ENCODE results near the gene DAPK2.
"Not testable (repeated sequence)": the region's sequence is repeated elsewhere in the genome, so short reads cannot be mapped to it uniquely, and the experiment has no call there.

Gene DAPK2

DNA sequence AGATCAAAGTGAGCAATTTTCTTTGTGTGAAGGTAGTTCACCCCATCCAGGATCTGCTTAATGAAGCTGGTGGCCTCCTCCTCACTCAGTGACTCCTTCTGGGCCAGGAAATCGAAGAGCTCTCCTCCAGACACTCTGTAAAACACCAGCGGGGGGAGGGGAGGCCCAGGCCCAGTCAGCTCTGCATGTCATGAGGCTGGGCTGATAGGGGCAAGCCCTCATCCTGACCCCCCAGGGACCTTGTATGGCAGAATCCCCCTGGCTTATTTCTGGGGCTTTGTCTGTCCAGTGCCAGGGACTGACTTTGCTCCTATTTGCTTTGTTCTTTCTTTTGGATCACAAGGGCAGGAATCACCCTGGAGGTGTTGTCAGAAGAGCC is 74.9 kb downstream of the DAPK2 start:
- DNase-seq (ENCODE audit: low spot score) = peak; percentile 49
- TF ChIP-seq, protein P1, sequence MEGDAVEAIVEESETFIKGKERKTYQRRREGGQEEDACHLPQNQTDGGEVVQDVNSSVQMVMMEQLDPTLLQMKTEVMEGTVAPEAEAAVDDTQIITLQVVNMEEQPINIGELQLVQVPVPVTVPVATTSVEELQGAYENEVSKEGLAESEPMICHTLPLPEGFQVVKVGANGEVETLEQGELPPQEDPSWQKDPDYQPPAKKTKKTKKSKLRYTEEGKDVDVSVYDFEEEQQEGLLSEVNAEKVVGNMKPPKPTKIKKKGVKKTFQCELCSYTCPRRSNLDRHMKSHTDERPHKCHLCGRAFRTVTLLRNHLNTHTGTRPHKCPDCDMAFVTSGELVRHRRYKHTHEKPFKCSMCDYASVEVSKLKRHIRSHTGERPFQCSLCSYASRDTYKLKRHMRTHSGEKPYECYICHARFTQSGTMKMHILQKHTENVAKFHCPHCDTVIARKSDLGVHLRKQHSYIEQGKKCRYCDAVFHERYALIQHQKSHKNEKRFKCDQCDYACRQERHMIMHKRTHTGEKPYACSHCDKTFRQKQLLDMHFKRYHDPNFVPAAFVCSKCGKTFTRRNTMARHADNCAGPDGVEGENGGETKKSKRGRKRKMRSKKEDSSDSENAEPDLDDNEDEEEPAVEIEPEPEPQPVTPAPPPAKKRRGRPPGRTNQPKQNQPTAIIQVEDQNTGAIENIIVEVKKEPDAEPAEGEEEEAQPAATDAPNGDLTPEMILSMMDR (IDR thresholded peaks at IDR 0.05; ENCODE audit: extremely low read depth, missing control alignments) = no peak

DNA sequence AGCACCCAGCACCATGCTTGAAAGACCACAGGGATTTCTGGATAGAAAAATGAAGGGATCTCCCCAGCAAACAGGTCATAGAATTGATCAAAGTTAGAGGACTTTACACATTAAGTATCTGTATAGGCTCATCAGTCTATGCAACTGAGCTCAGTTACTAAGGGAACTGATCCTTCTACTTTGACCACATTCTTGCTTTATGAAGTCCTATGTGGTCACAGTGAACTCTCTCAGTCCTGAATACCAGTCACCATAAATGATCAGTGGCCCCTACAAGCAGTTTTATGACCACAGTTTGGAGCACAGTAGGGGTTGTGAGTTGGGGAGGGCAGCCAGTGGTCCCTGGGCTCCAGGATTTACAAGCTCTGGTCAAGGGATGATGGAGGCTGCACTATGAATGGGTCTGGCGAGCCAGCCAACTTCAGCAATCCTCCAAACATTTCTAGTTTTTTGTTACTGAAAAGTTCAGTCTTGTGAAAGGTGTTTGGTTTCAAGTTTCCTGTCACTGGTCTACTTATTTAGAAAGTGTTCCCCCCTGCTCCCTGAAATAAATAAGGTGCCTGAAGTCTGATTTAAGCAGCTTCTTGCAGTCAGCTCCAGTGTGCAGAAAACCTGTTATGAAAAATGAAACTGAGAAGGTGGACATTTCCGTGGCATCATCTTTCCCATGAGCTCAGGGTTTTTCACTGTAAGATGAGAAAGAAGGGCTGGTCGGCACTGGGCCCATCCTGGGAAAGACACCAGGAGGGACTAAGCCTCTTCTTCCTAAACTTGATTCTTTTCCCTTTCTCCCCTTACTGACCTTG is 75.5 kb downstream of the DAPK2 start:
- TF ChIP-seq, protein P1 (IDR thresholded peaks at IDR 0.05; ENCODE audit: extremely low read depth, missing control alignments) = no peak

DNA sequence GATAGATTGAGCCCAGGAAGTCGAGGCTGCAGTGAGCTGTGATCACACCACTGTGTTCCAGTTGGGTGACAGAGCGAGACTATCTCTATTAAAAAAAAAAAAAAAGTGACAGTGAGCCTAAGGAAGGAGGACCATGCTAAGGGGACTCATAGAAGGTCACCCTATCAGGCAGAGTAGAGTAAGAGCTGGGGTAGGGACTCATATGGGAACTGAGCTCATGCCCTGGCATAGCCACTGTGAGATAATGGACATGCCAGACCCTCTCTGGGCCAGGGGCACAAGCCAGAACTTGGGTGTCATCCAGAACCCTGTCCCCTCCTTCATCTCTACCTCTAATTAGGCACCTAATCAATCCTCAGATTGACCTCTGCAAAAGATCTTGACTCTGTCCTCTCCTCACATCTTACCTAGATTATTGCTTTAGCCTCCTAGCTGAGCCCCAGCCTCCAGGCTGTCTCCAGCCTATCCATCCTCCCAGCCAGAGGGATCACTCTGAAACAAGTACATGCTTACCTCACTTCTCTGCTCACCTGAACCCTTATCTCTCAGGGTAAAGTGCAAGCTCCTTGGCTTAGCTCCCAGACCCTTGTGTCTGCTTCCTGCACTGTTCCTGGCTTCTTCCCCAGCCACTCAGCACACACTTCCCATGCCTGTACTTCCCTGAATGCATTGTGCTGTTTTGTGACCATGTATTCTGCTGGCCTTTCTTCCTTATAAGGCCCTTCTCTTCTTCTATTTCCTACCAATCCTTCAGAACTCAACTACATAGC is 76.4 kb downstream of the DAPK2 start:
- DNase-seq (ENCODE audit: low spot score) = no peak
- TF ChIP-seq, protein P1 (IDR thresholded peaks at IDR 0.05; ENCODE audit: extremely low read depth, missing control alignments) = no peak

More for the DNA sequence above, 75.5 kb downstream of the DAPK2 start:
- DNase-seq (ENCODE audit: low spot score) = peak; percentile 76

DNA sequence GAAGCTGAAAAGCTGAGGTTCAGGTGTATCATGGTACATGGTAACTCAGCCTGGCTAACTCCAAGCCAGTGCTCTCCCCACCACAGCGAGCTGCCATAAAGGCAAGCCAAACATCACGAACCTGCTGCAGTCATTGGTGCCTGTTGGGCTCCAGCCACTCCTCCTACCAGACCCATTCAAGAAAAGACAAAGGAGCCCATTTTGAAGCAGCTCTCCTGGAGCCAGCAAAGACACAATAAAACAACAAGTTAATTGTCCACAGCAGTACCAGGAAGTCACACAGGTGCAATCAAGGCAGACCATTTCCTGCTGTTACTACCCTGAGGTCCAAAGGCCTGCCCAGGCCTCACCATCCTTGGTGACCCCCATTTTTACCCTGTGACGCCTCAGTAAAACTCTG is 77.6 kb downstream of the DAPK2 start:
- TF ChIP-seq, protein P1 (IDR thresholded peaks at IDR 0.05; ENCODE audit: extremely low read depth, missing control alignments) = no peak
- DNase-seq (ENCODE audit: low spot score) = no peak

DNA sequence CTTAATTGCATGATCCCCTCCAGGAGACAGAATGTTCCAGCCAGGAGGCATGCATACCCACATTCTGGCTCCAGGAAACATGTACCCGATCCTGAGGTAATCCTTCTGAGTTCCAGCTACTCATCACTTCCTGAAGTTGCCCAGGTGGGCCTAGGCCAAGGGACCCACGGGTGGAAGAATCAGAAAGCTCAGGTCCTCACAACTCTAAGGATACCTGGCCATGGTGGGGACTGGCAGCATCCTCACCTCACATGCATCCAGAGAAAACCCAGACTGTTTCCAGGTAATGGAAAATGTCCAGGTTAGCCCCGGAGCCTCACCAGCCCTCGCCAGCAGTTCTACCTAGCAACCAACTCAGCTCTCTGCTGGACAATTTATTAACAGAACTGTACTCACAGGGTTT is 78.2 kb downstream of the DAPK2 start:
- TF ChIP-seq, protein P1 (IDR thresholded peaks at IDR 0.05; ENCODE audit: extremely low read depth, missing control alignments) = no peak
- DNase-seq (ENCODE audit: low spot score) = no peak

DNA sequence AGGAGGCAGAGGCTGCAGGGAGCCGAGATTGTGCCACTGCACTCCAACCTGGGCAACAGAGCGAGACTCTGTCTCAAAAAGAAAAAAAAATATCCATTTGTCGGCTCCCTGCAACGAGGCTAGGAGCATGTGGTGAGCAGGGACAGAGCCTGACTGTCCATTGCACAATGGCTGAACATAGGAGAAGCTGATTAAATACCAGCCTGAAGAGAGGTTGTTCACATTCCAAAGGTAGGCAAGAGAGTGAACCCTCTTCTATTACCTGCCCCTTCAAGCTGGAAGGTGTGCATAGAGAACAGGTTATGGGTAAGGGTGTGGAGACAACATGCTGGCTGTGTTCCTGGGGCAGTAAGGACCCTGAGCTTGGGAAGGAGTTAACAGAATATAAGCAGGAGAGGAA is 78.7 kb downstream of the DAPK2 start:
- DNase-seq (ENCODE audit: low spot score) = no peak
- TF ChIP-seq, protein P1 (IDR thresholded peaks at IDR 0.05; ENCODE audit: extremely low read depth, missing control alignments) = no peak

DNA sequence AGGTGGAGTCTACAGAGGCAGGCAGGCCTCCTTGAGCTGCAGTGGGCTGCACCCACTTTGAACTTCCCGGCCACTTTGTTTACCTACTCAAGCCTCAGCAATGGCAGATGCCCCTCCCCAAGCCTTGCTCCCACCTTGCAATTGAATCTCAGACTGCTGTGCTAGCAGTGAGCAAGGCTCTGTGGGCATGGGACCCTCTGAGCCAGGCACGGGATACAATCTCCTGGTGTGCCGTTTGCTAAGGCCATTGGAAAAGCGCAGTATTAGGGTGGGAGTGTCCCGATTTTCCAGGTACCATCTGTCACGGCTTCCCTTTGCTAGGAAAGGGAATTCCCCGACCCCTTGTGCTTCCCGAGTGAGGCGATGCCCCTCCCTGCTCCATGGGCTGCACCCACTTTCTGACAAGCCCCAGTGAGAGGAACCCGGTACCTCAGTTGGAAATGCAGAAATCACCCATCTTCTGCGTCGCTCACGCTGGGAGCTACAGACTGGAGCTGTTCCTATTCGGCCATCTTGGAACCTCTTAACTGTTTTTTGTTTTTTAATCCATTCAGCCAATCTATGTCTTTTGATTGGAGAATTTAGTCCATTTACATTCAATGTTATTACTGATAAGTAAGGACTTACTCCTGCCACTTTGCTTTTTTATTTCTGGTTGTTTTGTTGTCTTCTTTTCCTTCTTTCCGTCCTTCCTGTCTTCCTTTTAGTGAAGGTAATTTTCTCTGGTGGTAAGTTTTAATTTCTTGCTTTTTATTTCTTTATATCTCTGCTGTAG is 83.2 kb downstream of the DAPK2 start:
- DNase-seq (ENCODE audit: low spot score) = not testable (repeated sequence)
